ENCODE results near the gene BCLAF3. TPM values are rescaled to one million over a fixed set of nuclear protein-coding genes. Genes with fewer than 3 reads are reported as not detected.

The BCLAF3 gene
- total RNA-seq, 1 experiment from 2014 or later = 8.1 TPM

DNA sequence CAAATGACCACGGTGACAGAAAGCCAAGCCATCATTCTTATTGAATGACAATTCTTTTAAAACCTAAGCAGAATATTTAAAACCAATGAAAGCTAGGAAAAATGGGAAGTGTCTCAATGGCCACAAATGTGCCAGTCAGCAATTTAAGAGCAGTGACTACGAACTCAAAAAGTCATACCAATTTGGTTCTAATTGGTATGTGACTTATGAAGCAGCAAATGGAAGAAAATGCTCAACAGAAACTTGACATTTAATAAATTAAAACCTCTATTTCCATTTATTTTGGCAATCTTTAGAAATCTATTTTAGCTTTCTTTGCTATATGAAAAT is 25.7 kb upstream of the BCLAF3 start:
- Mint-ChIP-seq H3K4me3 (no peak overlapping the region), H3K27ac (no peak overlapping the region), H3K36me3 (no peaks in the 10 kb centered on the region), H3K4me1 (no peaks in the 10 kb centered on the region), H3K27me3 (ENCODE audit: low read depth) (no peaks in the 10 kb centered on the region; the same call in 1 of the 2 replicates), H3K9me3 (no peaks in the 10 kb centered on the region)
- DNase-seq (ENCODE audit: low spot score) = no peak
- ChIA-PET CTCF (no interaction called here), POLR2A (no interaction called here)
- no peak for TF ChIP-seq IRF1 (CRISPR knock-in tag; IDR thresholded peaks at IDR 0.05)
- TF ChIP-seq, protein P1, sequence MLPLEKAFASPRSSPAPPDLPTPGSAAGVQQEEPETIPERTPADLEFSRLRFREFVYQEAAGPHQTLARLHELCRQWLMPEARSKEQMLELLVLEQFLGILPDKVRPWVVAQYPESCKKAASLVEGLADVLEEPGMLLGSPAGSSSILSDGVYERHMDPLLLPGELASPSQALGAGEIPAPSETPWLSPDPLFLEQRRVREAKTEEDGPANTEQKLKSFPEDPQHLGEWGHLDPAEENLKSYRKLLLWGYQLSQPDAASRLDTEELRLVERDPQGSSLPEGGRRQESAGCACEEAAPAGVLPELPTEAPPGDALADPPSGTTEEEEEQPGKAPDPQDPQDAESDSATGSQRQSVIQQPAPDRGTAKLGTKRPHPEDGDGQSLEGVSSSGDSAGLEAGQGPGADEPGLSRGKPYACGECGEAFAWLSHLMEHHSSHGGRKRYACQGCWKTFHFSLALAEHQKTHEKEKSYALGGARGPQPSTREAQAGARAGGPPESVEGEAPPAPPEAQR (CRISPR knock-in tag; IDR thresholded peaks at IDR 0.05) = no peak
- TF ChIP-seq NFATC4 (CRISPR knock-in tag; IDR thresholded peaks at IDR 0.05) = no peak
- TF ChIP-seq ESRRA (CRISPR knock-in tag; IDR thresholded peaks at IDR 0.05; ENCODE audit: borderline replicate concordance) = no peak
- TF ChIP-seq, protein P2, sequence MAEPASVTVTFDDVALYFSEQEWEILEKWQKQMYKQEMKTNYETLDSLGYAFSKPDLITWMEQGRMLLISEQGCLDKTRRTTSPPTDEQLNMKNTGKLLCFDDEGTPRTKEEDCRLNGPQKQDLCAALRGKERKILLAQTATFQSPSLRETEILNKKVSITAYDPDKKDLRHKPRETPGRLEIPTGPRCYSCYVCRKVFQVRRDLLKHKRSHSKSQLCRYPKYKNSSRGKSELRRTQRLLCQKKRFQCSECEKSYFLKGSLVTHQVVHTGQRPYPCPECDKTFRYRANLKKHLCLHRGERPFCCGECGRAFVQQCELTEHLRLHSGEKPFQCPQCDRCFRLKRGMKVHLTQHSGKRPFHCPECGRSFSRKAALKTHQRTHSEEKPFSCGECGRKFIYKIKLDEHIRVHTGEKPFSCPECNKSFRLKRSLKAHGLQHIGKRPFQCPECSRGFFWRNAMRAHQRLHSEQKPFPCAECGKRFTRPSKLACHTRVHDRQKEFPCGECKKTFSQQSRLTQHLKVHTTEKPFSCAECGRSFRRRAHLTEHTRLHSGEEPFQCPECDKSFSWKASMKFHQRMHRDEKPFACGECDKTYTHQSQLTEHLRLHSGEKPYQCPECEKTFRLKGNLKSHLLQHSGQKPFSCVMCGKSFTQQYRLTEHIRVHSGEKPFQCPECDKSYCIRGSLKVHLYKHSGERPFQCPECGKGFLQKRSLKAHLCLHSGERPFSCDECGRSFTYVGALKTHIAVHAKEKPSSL (CRISPR knock-in tag; conservative IDR thresholded peaks at IDR 0.05) = no peak
- TF ChIP-seq ETV6 (CRISPR knock-in tag; IDR thresholded peaks at IDR 0.05) = no peak
- no peak for TF ChIP-seq NFE2L1 (CRISPR knock-in tag; IDR thresholded peaks at IDR 0.05)
- TF ChIP-seq AR (CRISPR knock-in tag; IDR thresholded peaks at IDR 0.05) = no peak
- TF ChIP-seq, protein P3, sequence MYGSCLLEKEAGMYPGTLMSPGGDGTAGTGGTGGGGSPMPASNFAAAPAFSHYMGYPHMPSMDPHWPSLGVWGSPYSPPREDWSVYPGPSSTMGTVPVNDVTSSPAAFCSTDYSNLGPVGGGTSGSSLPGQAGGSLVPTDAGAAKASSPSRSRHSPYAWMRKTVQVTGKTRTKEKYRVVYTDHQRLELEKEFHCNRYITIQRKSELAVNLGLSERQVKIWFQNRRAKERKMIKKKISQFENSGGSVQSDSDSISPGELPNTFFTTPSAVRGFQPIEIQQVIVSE (CRISPR knock-in tag; IDR thresholded peaks at IDR 0.05; ENCODE audit: borderline replicate concordance) = no peak
- TF ChIP-seq NR3C1 (CRISPR knock-in tag; conservative IDR thresholded peaks at IDR 0.05; ENCODE audit: low read depth) = no peak
- TF ChIP-seq, protein P4, sequence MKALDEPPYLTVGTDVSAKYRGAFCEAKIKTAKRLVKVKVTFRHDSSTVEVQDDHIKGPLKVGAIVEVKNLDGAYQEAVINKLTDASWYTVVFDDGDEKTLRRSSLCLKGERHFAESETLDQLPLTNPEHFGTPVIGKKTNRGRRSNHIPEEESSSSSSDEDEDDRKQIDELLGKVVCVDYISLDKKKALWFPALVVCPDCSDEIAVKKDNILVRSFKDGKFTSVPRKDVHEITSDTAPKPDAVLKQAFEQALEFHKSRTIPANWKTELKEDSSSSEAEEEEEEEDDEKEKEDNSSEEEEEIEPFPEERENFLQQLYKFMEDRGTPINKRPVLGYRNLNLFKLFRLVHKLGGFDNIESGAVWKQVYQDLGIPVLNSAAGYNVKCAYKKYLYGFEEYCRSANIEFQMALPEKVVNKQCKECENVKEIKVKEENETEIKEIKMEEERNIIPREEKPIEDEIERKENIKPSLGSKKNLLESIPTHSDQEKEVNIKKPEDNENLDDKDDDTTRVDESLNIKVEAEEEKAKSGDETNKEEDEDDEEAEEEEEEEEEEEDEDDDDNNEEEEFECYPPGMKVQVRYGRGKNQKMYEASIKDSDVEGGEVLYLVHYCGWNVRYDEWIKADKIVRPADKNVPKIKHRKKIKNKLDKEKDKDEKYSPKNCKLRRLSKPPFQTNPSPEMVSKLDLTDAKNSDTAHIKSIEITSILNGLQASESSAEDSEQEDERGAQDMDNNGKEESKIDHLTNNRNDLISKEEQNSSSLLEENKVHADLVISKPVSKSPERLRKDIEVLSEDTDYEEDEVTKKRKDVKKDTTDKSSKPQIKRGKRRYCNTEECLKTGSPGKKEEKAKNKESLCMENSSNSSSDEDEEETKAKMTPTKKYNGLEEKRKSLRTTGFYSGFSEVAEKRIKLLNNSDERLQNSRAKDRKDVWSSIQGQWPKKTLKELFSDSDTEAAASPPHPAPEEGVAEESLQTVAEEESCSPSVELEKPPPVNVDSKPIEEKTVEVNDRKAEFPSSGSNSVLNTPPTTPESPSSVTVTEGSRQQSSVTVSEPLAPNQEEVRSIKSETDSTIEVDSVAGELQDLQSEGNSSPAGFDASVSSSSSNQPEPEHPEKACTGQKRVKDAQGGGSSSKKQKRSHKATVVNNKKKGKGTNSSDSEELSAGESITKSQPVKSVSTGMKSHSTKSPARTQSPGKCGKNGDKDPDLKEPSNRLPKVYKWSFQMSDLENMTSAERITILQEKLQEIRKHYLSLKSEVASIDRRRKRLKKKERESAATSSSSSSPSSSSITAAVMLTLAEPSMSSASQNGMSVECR (CRISPR knock-in tag; IDR thresholded peaks at IDR 0.05; ENCODE audit: borderline replicate concordance) = no peak
- no peak for TF ChIP-seq EMX1 (CRISPR knock-in tag; IDR thresholded peaks at IDR 0.05)
- no peak for TF ChIP-seq SMAD4 (CRISPR knock-in tag; IDR thresholded peaks at IDR 0.05)
- no peak for TF ChIP-seq MXD4 (CRISPR knock-in tag; IDR thresholded peaks at IDR 0.05; ENCODE audit: borderline replicate concordance)
- TF ChIP-seq, protein P5, sequence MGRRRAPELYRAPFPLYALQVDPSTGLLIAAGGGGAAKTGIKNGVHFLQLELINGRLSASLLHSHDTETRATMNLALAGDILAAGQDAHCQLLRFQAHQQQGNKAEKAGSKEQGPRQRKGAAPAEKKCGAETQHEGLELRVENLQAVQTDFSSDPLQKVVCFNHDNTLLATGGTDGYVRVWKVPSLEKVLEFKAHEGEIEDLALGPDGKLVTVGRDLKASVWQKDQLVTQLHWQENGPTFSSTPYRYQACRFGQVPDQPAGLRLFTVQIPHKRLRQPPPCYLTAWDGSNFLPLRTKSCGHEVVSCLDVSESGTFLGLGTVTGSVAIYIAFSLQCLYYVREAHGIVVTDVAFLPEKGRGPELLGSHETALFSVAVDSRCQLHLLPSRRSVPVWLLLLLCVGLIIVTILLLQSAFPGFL (CRISPR knock-in tag; IDR thresholded peaks at IDR 0.05; ENCODE audit: borderline replicate concordance) = no peak
- no peak for ATAC-seq

Data from WTC11 (cell line).